TTC549 (cell line): ENCODE results near the gene ADIPOR1.
"Not testable (repeated sequence)": the region's sequence is repeated elsewhere in the genome, so short reads cannot be mapped to it uniquely, and the experiment has no call there.

Experiments
- FAIRE-seq: peaks from 2 replicates; lab custom pipeline; 2012; peaks lifted over from hg19 to GRCh38; lab: Jason Lieb, UNC

Gene ADIPOR1, protein sequence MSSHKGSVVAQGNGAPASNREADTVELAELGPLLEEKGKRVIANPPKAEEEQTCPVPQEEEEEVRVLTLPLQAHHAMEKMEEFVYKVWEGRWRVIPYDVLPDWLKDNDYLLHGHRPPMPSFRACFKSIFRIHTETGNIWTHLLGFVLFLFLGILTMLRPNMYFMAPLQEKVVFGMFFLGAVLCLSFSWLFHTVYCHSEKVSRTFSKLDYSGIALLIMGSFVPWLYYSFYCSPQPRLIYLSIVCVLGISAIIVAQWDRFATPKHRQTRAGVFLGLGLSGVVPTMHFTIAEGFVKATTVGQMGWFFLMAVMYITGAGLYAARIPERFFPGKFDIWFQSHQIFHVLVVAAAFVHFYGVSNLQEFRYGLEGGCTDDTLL

GRCh38 chr1:202957733-202958543 is at the start of gene ADIPOR1:
Gene ADIPOR1 (minus strand): TSS chr1:202958312. CDS start chr1:202951070, 7,242 bp downstream.
- FAIRE-seq = no peak

GRCh38 chr1:203006948-203007871 is 49.1 kb upstream of the ADIPOR1 start, which contains the start of gene TMEM183A:
Gene TMEM183A (plus strand): TSS chr1:203007374. CDS start chr1:203007466, 92 bp downstream.
- FAIRE-seq = peak; percentile 94

- not testable (repeated sequence) for FAIRE-seq
These were observed 47.5 kb upstream of the ADIPOR1 start for GRCh38 chr1:203005395-203006142.

GRCh38 chr1:203002951-203003350 is 44.8 kb upstream of the ADIPOR1 start:
- peak; percentile 41 for FAIRE-seq

GRCh38 chr1:203001986-203002385 is 43.9 kb upstream of the ADIPOR1 start:
- FAIRE-seq = no peak

DNA sequence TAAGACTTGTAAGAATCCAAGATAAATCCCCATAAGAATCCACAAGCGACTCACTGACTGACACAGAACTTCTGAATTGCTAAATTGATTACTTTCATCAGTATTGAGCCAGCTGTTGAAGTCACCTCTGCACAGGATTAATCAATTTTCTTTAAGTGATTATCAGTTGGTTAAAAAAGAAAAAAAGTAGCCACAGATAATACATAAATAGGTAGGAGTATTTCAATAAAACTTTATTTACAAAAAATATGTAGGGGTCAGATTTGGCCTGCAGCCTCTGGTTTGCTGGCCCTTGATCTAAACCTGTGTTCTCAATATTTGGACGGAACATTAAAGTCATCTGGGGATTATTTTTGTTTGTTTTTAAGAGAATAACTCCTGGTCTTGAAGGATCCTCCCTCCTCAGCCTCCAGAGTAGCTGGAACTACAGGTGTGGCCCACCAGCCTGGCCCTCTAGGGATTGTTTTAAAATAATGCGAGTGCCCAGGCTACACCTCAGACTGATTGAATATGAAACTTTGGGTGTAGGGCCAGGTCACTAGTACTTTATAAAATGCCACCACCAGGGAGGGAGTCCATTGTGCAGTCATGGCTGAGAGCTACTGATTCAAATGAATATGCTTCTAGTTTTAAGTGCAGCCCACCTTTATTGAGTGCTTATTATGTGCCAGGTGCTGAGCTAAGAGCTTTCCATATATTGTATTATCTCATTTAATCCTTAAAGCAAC is 42.3 kb upstream of the ADIPOR1 start:
- FAIRE-seq = no peak

DNA sequence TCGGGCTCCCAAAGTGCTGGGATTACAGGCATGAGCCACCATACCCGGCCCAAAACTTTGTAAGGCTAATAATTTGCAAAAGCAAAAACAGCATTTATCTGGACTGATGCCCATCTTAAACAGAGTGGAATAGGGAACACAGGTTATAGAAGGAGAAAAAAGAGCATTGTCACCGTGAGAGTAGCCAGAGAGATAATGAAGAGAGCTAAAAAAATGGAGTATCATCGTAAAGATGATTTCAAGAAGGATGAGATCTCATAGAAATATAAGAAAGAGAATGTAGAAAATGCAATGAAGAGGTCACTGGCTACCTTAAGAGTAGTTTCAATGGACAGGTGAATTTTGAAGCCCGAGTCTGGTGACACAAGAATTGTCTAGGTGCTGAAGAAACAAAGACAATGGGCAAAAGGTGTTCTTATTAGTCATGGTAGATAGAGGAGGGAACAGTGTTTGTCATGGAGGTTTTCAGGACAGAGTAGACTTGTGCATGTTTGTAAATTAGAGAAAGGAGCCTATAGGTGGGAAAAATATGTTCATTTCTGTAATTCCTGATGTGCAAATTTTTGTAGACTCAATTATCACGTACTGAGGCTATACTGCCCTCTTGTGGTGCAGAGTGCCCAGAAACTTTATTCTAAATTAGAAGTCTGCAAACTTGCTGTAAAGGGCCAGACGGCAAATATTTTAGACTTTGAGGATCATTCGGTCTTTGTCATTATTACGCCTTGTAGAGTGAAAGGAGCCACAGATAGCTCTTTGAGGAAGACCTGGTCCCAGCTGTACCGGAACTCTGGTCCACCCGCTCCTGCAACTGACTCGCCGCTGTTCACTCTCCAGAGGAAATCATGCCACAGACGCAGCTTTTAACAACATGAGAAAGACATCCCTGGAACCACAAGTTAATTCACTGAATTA is 41.0 kb upstream of the ADIPOR1 start:
- FAIRE-seq = peak; percentile 92

DNA sequence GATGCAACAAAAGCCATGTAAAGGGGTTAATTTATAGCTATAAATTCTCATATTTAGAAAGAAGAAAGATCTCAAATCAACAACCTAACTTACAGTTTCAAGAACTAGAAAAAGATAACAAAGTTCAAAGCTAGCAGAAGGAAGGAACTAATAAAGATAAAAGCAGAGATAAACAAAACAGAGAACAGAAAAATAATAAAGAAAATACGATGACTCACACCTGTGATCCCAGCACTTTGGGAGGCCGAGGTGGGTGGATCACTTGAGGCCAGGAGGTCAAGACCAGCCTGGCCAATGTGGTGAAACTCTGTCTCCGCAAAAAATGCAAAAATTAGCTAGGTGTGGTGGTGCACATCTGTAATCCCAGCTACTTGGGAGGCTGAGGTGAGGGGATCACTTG is 36.6 kb upstream of the ADIPOR1 start:
- no peak for FAIRE-seq

GRCh38 chr1:202991112-202991511 is 33.0 kb upstream of the ADIPOR1 start:
- FAIRE-seq = no peak

GRCh38 chr1:202989879-202990278 is 31.8 kb upstream of the ADIPOR1 start:
- FAIRE-seq = no peak

DNA sequence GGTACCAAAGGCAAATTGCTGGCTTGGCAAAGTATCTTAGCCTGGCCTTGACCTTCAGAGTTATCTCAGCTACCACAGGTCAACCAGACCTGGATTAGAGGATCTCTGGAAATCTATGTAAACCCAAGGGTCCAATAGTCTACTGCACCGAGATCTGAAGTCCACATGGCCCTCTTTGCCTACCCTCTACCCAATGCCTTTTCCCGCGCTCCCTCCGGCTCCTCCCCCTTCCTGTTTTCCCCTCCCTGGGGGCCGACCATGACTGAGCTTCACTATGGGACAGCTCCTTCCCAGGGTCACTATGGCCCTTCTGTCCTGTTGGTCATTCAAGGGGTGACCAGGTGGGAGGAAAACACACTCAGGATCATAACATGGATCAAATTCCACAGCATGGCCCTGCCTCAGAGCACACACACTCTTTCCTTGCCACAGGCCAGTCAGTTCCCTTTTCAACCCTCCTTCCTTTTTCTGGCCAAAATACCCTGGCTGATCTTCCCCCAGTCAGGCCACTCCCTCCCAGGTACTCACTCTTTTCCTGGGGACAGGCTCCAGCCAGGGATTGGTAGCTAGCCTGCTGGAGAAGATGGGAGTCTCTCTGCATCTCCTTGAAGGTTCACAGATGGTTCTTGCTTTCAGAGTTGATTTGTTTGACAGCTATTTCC is 29.9 kb upstream of the ADIPOR1 start:
- no peak for FAIRE-seq

DNA sequence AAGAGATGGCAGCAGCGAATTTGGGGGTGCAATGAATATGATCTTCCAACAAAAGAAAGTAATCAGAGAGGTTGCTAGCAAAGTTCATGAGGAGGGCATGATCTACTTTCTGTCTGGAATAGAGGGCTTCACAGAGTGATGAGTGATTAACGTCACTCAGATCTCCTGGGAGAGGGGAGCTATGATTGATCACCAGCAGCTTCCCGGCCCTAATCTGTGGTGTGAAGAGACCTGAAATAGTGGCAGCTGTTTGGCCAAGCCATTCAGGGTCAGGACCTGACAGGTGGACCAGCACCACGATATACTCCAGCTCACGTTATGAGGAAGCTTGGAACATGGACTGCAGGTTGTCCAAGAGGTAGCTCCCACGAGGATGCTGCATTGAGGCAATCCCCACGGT is 29.1 kb upstream of the ADIPOR1 start:
- no peak for FAIRE-seq

GRCh38 chr1:202986120-202986519 is 28.0 kb upstream of the ADIPOR1 start:
- not testable (repeated sequence) for FAIRE-seq

GRCh38 chr1:202982715-202983430 is 24.8 kb upstream of the ADIPOR1 start:
- no peak for FAIRE-seq

DNA sequence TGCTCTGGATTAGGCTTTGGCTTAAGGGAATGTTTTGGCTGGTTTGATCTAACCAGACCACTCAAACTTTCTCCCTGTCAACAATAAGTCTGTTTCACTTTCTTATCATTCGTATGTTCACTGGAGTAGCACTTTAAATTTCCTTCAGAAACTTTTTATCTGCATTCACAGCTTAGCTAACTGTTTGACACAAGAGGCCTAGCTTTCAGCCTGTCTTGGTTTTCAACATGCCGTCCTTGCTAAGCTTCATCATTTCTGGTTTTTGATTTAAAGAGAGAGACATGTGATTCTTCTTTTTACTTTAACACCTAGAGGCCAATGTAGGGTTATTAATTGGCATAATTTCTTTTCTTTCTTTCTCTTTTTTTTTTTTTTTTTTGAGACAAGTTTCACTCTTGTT is 23.8 kb upstream of the ADIPOR1 start:
- no peak for FAIRE-seq

DNA sequence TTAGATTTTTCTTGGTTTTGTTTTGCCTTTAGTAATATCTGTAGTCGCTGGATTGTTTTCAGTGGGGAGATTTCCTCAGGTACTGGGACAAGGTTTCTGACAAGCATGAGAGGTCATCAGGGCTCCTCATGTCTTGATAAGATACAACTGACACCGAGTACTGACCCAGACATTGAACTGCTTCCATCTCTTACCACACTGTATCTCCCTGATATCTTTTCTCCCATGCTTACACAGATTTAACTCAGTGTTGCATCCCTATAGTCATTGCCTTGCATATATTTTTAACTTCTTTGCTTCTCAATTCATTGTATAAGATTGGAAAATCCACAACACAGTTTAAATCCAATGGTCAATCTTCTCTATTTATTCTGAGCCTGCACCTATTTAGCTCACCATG is 21.3 kb upstream of the ADIPOR1 start:
- no peak for FAIRE-seq

GRCh38 chr1:202976633-202977032 is 18.5 kb upstream of the ADIPOR1 start:
- FAIRE-seq = no peak

GRCh38 chr1:202974856-202975255 is 16.7 kb upstream of the ADIPOR1 start:
- no peak for FAIRE-seq
